CD4-positive, alpha-beta T cell treated with Interleukin-15 for 4 hours (primary cell): ENCODE results near the gene RXRA.
A peak's percentile ranks its signal among the peaks of the same experiment; 100 is the strongest.

Experiments used
- DNase-seq: peaks from one replicate; pipeline ENCODE4 v3.0.0-alpha.2; 2020; ENCODE audit warnings: low spot score

RXRA gene

GRCh38 chr9:134384811-134385479 is 58.7 kb downstream of the RXRA start:
- DNase-seq = no peak

- no peak for DNase-seq
Measured at GRCh38 chr9:134385915-134386314, 59.7 kb downstream of the RXRA start.

- no peak for DNase-seq
Measured at GRCh38 chr9:134386951-134387831, 60.9 kb downstream of the RXRA start.

GRCh38 chr9:134388289-134388808 is 62.1 kb downstream of the RXRA start:
- DNase-seq = no peak

GRCh38 chr9:134388976-134389375 is 62.7 kb downstream of the RXRA start:
- DNase-seq = no peak

GRCh38 chr9:134389642-134390041 is 63.4 kb downstream of the RXRA start:
- DNase-seq = no peak

- peak; percentile 54 for DNase-seq
Measured at GRCh38 chr9:134390537-134390936, 64.3 kb downstream of the RXRA start.

- DNase-seq = no peak
Measured at GRCh38 chr9:134390947-134391318, 64.7 kb downstream of the RXRA start.

GRCh38 chr9:134391319-134392231 is 65.3 kb downstream of the RXRA start:
- peak; percentile 80 for DNase-seq

- DNase-seq = no peak
Measured at GRCh38 chr9:134392900-134393299, 66.6 kb downstream of the RXRA start.

GRCh38 chr9:134393582-134394280 is 67.5 kb downstream of the RXRA start:
- DNase-seq = no peak

GRCh38 chr9:134395002-134395517 is 68.8 kb downstream of the RXRA start:
- no peak for DNase-seq

- DNase-seq = no peak
Measured at GRCh38 chr9:134395737-134396257, 69.5 kb downstream of the RXRA start.

GRCh38 chr9:134396258-134396742 is 70.0 kb downstream of the RXRA start:
- DNase-seq = peak; percentile 37

- DNase-seq = peak; percentile 57
Measured at GRCh38 chr9:134396825-134397224, 70.6 kb downstream of the RXRA start.

- DNase-seq = no peak
Measured at GRCh38 chr9:134398756-134399155, 72.5 kb downstream of the RXRA start.

- peak; percentile 19 for DNase-seq
Measured at GRCh38 chr9:134399435-134400056, 73.3 kb downstream of the RXRA start.

- no peak for DNase-seq
Measured at GRCh38 chr9:134400283-134400682, 74.0 kb downstream of the RXRA start.

GRCh38 chr9:134401391-134401790 is 75.1 kb downstream of the RXRA start:
- DNase-seq = no peak

GRCh38 chr9:134402182-134402581 is 75.9 kb downstream of the RXRA start:
- DNase-seq = no peak
